ENCODE measurements around the gene FUT3. TPM values are rescaled to one million over a fixed set of nuclear protein-coding genes. Genes with fewer than 3 reads are reported as not detected.

Gene FUT3
- polyA plus RNA-seq, 4 donors: 0.14 to 0.95 (median 0.55) TPM; not detected in 1

DNA sequence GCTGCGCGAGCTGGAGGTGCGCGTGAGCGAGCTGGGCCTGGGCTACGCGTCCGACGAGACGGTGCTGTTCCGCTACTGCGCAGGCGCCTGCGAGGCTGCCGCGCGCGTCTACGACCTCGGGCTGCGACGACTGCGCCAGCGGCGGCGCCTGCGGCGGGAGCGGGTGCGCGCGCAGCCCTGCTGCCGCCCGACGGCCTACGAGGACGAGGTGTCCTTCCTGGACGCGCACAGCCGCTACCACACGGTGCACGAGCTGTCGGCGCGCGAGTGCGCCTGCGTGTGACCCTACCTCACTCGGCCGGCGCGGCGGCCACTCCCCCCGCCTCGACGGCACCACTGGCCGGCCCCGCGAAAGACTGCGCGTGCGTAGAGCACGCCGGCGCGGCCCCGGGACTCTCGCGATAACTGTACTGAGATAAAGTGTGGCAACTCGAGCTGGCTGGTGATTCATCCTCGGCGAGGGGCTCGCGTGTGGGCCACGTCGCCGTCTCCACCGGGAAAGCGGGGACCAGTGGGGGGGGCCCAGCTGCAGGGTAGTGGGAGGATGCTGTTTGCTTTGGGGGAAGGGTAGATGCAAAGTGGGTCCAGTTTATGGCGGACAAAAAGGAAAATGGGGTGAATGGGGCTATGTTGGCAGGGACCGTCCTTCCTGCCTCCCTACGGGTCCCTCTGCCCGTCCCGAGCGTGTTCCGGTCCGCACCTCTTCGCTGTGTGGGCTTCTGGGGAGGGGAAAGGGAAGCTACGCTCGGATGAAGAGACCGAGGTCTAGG, 23.2 kb downstream of the FUT3 start:
- DNase-seq (ENCODE audit: low read depth in 4 of 4, low spot score in 3 of 4): peak; percentile 84 to 91 (median 88)

DNA sequence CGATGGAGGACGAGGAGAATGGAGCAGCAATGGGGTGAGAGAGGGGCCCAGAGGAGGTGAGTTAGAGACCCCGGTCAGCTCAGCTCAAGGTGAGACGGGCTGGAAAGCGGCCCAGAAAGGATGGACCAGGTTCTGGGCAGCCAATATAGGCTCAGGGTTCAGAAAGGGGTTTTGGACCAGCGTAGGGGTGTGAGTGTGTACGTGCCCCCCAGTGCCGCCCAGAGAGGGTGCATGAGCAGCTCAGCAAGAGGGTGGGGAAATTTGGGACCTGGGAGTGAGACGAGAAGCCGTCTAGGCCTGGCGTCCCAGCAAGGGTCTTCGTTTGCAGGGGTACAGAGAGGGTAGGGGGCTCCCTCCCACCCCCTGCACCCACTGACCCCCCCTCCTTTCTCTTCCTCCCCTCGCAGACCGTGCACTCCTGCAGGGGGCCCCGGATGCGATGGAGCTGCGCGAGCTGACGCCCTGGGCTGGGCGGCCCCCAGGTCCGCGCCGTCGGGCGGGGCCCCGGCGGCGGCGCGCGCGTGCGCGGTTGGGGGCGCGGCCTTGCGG, 23.8 kb downstream of the FUT3 start:
- DNase-seq (ENCODE audit: low read depth in 4 of 4, low spot score in 3 of 4): no peak

DNA sequence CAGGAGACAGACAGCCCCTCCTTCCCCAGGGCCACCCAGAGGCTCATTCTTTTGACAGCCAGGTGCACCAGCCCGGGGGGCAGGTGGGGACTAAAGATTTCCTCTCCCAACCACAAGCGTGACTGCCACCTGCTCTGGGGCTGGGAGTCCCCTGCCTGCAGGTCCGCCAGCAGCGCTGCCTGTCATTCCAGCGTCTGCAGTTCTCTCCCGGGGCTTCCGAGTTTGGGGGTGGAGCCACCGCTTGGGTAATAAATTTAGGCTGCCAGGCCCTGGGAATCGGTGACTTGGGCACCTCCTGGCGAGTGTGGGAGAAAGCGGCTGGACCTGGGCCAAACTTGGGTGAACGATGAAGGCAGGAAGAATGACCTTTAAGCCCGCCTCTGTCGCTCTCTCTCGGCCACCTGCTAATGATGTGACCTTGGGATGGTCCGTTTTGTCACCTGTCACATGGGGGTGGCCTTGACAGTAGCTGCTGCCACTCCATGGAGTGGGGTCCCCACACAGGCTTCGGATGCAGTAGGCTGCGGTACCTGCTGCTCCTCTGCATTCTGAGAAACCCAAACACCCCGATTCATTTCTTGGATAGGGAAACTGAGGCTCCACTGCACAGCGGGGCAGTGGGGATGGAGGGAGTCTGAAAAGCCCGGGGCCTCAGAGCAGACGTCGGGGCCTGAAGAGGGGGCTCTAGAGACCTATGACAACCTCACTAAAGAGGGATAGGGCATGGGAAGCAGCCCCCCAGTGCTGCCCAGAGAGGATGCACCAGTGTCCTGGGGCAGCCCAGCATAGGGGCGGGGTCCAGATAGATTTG, 24.5 kb downstream of the FUT3 start:
- DNase-seq (ENCODE audit: low read depth in 4 of 4, low spot score in 3 of 4): peak in 1 of 4 donors; percentile 73

DNA sequence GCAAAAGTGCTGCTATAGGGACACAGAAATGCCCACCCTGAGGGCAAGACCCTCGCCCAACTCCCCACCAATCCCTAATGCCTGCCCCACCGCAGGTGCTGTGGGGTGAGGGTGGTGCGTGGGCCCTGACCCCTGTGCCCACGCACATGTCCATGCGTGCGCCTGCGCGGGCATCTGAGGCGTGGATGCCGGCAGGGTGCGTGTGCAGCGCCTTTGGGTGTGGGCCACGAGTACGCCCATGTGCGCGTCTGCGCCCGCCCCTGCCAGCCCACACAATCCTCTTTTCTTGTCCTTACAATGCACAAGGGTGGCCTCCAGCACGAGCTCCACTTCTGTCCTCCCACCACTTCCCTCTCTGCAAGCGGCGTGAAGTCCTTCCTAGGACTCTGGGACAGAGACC, 26.1 kb downstream of the FUT3 start:
- DNase-seq (ENCODE audit: low read depth in 4 of 4, low spot score in 3 of 4): no peak

DNA sequence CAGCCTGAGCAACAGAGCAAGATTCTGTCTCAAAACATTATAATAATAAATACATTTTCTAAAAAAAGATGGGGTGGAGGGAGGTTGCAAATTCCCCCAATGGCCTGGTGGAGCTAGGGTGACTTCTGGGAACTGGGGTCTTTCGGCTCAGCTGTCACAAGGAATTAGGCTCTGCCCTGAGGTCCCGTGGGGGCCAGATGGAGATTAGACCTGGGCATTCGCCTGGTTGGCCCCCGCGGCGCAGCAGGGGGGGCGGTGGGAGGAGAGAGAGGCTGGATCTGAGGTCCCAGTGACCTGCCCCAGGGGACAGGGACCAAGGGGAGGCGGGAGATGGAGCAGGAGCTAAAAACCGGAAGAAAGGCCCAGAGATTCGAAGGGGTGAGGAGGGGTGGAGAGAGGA, 26.5 kb downstream of the FUT3 start:
- no peak for DNase-seq (ENCODE audit: low read depth in 4 of 4, low spot score in 3 of 4)

DNA sequence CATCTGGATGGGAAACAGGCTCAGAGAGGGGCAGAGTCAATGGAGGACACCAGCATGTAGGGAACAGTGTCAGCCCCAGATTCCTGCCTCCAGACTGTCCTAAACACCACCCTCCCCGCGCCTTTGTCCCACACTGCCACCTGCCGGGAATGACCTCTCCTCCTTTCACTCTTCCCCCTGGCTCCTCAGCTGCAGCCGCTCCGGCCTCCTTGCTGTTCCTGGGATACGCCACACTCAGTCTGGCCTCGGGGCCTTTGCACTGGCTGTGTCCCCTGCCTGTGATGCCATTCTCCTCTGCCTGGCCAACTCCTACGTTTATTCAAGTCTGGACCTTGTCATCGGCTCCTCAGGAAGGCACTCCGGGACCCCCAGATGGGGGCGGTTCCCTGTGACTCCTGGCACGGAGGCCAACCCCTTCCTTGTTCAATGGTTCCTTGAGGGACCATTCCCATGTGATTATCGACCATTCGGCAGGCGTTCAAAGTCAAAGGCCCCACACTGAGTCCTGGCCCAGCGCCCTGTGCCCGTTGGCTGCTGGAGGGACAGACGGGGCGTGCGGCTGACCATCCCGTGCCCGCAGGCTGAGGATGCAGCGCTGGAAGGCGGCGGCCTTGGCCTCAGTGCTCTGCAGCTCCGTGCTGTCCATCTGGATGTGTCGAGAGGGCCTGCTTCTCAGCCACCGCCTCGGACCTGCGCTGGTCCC, 27.5 kb downstream of the FUT3 start:
- no peak for DNase-seq (ENCODE audit: low read depth in 4 of 4, low spot score in 3 of 4)

DNA sequence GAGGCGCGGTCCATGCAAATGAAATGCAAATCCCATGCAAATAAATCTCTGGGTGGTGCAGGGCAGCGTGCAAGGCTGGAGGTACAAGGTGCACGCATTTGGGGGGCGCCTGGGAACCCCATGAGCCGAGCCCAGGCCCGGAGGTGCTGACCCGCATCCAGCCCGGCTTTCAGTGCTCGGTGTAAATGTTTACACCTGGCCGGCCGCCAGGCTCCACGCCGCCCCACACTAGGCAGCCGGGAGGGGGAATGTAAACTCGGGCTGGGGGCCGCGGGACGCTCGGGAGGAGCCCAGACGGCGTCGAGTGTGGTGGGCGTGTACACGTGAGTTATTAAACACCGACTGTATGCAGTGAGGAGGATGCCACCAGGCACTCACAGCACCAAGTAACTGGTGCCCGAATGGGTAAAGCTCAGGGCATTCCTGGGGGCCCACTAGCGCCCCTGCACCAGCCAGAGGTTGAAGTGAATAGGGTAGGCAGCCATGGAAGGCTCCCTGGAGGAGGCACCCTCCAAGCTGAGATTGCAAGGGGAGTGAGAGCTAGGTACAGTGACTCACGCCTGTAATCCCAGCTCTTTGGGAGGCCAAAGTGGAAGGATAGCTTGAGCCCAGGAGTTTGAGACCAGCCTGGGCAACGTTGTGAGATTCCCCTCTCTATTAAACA, 28.9 kb downstream of the FUT3 start:
- DNase-seq (ENCODE audit: low read depth in 4 of 4, low spot score in 3 of 4): no peak

DNA sequence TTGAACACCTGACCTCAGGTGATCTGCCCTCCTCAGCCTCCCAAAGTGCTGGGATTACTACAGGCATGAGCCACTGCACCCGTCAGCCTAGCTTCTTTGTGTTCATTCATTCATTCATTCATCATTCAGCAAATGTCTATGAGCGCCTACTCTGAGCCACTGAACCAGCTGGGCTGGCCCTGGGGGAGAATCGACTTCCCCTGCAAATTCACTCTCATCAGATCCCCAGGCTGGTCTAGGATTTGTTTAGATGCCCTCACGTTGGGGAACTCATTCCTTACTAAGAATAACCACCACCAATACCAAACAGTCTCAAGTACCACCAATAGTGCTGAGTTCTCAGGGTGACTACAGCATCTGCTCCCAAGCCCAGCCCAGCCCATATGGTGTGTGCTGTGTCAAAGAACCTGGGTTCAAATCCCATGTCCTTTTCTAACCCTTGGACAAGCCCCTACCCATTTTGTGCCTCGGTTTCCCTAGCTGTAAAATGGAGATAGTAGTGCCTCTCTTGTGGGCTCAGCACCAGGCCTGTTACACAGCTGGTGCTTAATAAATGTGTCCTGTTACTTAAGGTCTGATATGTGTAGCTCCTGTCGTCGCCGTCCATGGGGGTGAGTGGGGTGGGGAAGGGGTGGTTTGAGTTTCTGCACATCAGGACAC, 29.6 kb downstream of the FUT3 start:
- no peak for DNase-seq (ENCODE audit: low read depth in 4 of 4, low spot score in 3 of 4)

DNA sequence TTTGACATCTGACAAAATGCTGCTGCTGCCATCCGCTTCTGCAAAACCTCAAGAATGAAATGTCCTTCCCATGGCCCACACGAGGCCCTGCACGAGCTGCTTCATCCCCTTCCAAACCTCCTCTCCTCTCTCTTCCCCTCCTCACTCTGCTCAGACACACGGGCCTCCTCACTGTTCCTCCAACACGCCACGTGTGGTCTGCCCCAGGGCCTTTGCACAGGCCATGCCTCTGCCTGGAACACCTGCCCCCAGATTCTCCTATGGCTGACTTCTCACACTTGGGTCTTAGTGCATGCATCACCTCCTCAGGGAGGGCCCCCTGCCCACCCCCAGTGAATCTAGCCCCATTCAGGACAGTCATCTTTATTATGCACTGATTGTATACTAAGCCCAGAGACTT, 30.5 kb downstream of the FUT3 start:
- DNase-seq (ENCODE audit: low read depth in 4 of 4, low spot score in 3 of 4): no peak

DNA sequence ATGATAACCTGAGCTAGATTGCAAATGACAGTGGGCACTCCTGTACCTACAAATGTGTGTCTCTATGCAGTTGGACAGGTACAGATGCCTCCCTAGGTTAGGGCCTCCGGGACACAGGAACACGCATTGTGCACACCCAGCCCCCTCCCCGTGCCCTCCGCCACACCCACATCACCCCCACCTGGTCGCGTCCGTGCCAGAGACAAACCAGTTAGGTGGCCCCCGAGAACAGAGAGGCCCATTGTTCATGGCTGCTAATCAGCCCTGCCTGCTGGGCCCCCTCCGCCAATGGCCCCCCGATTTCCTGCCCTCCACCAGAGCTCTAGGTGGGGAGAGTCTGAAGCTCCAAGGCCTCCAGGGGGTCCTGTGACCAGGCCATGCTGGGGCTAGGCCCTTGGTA, 32.7 kb downstream of the FUT3 start:
- no peak for DNase-seq (ENCODE audit: low read depth in 4 of 4, low spot score in 3 of 4)

DNA sequence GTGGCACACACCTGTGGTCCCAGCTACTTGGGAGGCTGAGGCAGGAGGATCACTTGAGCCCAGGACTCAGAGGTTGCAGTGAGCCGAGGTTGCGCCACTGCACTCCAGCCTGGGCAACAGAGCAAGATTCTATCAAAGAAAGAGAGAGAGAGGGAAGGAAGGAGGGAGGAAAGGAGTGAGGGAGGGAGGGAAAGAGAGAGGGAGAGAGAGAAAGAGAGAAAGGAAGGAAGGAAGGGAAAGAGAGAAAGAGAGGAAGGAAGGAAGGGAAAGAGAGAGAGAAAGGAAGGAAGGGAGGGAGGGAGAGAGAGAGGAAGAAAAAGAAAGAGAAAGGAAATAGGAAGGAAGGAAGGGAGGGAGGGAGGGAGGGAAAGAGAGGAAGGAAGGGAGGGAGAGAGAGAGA, 34.0 kb downstream of the FUT3 start:
- DNase-seq (ENCODE audit: low read depth in 4 of 4, low spot score in 3 of 4): no peak

DNA sequence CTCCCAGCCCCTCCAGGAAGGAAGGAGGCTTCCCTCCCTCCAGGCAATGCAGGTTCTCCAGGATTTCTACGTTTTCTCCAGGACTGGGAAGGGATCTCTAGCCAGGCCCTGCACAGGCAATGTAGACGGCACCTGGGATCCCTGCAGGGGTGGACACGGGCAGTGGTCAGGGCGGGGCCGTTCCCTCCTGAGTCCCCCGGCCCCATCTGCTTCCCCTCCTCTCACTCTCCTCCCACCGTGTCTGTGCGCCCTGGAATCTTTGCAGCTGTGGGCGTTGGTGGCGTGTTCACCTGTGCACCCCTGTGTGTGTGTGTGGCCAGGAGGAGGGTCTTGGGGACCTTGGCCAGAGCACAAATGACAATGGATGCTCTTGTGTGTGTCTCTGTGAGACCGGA, 36.4 kb downstream of the FUT3 start:
- DNase-seq (ENCODE audit: low read depth in 4 of 4, low spot score in 3 of 4): no peak

DNA sequence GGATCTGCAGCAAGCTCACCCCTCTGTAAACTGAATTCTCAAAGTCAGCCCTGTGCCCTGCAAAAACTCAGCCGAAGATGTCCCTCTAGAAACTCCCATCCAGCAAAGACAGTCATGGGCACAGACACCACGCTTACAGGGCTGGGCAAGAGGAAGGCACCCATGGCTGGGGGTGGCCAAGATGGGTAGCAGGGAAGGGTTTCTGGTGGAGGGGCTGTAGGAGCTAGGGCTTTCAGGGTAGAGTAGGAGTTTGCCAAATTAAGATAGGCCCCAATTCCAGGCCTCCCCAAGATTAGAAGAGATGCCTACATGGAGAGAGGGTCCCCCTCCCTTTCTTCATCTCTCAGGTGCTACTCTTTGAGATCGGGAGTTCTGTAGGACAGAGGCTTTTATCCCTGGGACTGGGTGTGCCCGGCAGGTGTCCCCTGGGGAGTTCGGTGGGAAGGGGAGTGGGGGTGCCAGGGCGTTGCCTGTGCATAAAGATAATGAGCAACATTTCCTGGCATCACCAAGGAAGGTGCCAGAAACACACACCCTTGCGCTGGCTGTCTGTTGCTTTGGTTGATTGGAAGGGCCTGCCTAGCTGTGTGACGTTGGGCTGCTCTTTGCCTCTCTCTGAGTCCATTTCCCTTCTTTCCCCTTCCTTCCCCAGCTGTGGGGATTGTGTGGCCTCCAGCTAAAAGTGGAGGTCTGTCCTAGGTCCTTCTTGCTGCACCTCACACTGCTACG, 37.0 kb downstream of the FUT3 start:
- DNase-seq (ENCODE audit: low read depth in 4 of 4, low spot score in 3 of 4): no peak

DNA sequence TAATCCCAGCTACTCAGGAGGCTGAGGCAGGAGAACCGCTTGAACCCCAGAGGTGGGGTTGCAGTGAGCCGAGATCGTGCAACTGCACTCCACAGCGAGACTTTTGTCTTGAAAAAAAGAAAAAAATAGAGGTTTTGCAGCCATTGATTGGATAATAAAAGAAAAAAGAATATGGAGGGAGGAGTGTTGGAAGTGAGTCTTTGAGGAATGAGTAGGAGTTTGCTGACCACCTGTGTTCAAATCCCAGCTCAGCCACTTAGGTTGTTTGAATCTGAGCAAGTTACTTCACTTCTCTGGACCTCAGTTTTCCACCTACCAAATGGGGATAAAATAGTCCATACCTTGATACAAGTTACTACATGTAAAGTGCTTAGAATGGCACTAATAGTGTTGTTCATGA, 40.1 kb downstream of the FUT3 start:
- DNase-seq (ENCODE audit: low read depth in 4 of 4, low spot score in 3 of 4): no peak

DNA sequence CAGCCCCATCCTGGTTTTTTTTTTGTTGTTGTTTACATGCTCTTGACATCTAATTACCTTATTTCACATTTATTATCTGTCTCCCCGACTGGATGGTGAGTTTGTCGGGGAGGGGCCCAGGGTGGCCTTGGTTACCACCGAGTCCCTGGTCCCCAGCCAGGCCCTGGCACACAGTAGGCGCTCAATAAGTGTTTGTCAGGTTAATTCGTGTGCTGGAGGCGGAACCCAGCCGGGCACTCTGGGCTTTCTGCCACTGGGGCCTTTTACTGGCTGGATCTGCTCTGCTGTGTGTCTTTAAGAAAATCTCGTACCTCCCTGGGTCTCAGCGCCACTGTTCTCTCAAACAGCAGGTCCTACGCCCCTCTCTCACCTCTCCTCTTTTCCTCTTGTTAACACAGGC, 41.8 kb downstream of the FUT3 start:
- no peak for DNase-seq (ENCODE audit: low read depth in 4 of 4, low spot score in 3 of 4)

DNA sequence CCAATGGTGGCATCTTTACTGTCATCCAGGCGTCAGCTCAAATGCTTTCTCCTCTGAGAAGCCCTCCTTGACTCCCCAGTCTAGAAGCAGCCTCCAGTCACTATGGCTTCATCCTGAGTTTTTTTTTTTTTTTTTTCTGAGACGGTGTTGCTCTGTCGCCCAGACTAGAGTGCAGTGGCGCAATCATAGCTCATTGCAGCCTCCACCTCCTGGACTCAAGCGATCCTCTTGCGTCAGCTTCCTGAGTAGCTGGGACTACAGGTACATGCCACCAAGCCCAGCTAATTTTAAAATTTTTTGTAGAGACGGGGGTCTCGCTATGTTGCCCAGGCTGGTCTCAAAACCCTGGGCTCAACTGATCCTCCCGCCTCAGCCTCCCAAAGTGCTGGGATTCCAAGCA, 42.2 kb downstream of the FUT3 start:
- no peak for DNase-seq (ENCODE audit: low read depth in 4 of 4, low spot score in 3 of 4)

DNA sequence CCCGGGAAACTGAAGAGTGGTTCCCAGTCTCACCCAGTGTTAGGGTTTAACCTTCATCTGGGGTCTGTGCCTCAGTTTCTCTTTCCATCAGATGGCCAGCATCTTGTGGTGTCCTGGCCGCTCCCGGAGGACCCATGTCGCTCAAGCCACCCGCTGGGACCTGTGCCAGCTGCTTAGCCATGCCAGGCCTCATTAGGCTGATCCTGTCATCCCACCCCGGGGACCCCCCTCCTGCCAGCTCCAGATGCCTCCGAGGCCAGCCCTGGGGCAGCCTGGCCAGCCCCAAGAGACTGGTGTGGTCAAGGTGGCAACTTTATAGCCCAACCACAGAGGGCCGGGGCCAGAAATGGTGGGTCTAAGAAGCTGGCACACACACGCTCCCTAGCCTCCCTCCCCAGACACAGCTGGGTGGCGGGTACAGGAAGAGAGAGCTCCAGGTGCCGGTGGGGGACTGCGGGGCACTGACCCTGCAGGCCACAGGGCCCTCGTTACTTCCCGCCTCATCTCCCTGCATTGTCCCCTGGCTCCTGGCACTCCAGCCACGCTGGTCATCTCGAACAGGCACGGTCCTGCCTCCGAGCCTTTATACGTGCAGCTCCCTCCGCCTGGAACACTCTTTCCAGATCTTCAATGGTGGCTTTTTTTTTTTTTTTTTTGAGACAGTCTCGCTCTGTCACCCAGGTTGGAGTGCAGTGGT, 43.0 kb downstream of the FUT3 start:
- no peak for DNase-seq (ENCODE audit: low read depth in 4 of 4, low spot score in 3 of 4)

DNA sequence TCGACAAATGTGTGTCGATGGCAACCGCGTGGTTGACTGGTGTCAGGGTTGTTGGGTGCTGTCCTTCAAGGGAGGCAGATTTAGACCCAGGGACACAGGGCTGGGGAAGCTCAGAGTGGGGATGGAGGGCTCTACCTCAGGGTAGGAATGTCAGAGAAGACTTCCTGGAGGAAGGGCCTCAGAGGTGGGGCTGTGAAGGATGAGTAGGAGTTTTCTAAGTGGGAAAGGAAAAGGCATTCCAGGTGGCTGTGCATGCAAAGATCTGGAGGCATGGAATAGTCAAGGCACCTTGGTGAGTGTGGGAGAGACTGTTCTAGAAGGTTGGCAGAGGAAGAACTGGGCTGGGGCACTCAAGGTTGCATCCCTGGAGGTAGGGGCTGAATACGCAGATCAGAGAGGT, 44.3 kb downstream of the FUT3 start:
- no peak for DNase-seq (ENCODE audit: low read depth in 4 of 4, low spot score in 3 of 4)

DNA sequence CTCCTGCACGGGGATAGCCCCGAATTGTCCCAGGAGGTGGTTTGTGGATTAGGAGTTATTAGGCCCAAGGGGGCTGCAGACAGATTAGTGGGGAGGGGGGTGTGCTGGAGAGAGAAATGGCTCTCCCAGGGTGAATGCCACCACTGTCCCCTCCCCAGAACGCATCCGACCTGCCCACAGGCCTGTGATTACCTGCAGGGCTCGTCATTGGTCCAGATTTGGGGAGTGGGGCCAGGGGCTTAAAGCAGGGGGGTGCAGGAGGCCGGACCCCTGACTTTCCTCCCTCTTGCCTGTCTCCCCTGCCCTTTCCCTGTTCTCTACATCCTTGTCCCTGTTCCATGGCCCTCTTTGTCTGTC, 45.1 kb downstream of the FUT3 start:
- DNase-seq (ENCODE audit: low read depth in 4 of 4, low spot score in 3 of 4): no peak
